Pancreas (tissue), 10 donors: ENCODE measurements around the gene IQSEC1. TPM values are rescaled to one million over a fixed set of nuclear protein-coding genes. Genes with fewer than 3 reads are reported as not detected.

Source experiments
- ATAC-seq, 4 donors: fragments of 200-7000 bp; cut with Tn5 transposase; one replicate each; pipeline versions ENCODE4 v1.8.0 to v1.9.1; 2020; ENCODE audit warnings: mild to moderate bottlenecking in 4 of 4, moderate library complexity in 4 of 4
- DNase-seq, 6 donors: peaks; one replicate each; pipeline ENCODE4 v3.0.0-alpha.2; 2020
- FAIRE-seq: peaks from 2 replicates; lab custom pipeline; 2012; peaks lifted over from hg19 to GRCh38; lab: Jason Lieb, UNC
- H3K27ac ChIP-seq, 4 donors: fragments of 200-600 bp; sonication (generic); 1 replicate in 3 of 4; 2 replicates in 1 of 4; pipeline versions ENCODE4 v1.5.0 to v1.8.0; 2020
- H3K27me3 ChIP-seq, 4 donors: fragments of 200-600 bp; one replicate each; pipeline ENCODE4 v1.8.0; 2021
- H3K36me3 ChIP-seq, 3 donors: fragments of 200-600 bp; sonication (generic) in 1 of 3; one replicate each; pipeline versions ENCODE4 v1.5.0 to v1.8.0; 2020 to 2021
- H3K4me1 ChIP-seq, 3 donors: fragments of 200-600 bp; one replicate each; pipeline ENCODE4 v1.8.0; 2021
- H3K4me3 ChIP-seq, 4 donors: fragments of 200-600 bp; sonication (generic) in 2 of 4; one replicate each; pipeline versions ENCODE4 v1.5.0 to v1.8.0; 2020 to 2021
- H3K9me3 ChIP-seq, 4 donors: fragments of 200-600 bp; one replicate each; pipeline ENCODE4 v1.8.0; 2021
- WGBS, 2 donors: extraction: QIAGEN DNeasy Blood & Tissue Kit; methylation state at CpG; one replicate each; pipeline ENCODE4 v1.1.7; 2013; 5-methylcytosine and 5-hydroxymethylcytosine counted together
- intact Hi-C, 3 donors: fragments of 100-400 bp; cut with DNase I; formaldehyde crosslinking; loops; one replicate each; pipeline versions ENCODE4 v1.11.1 to v1.14.2; 2022
- polyA plus RNA-seq, 2 donors: library from polyadenylated mRNA; stranded (reverse); fragments of 200-250 nt; gene quantifications; one replicate each; pipeline ENCODE4 v1.2.3, GENCODE V29; 2013
- total RNA-seq, 6 donors: library from RNA; stranded (reverse); fragmentation: NEBNext Ultra II Directional in 4 of 6; extraction: Animal tissue kit (Norgen Biotek cat#: 25700) in 4 of 6; gene quantifications; one replicate each; pipeline versions ENCODE4 v1.2.1 to v1.2.4, GENCODE V29; 2021 to 2023
- TF ChIP-seq, protein P1 (sequence below), 4 donors: fragments of 200-600 bp; sonication (generic) in 3 of 4; IDR thresholded peaks; one replicate each; pipeline versions ENCODE4 v1.5.0 to v1.8.0; 2021; ENCODE audit warnings: antibody characterized with exemption in 4 of 4
- donor health status: healthy with polysubstance abuse.
- donor health status: DM: no; HTN: no; CAD: no; lungs with moderate emphysema.
- donor health status: DM: no; HTN: no; CAD: no.
- donor health status: control.
- donor health status: control.
- donor health status: Bipolar disorder and iron deficiency.
- donor health status: DM: yes; HTN: yes; CAD: no.
- donor health status: DM: no; HTN: no; CAD: no.
- donor health status: DM: no; HTN: no; CAD: no.
- donor health status: DM: yes; HTN: yes; CAD: no.

The IQSEC1 gene
- total and polyA plus RNA-seq, 8 donors, result 15.0 to 27.9 (median 23.1) TPM

DNA sequence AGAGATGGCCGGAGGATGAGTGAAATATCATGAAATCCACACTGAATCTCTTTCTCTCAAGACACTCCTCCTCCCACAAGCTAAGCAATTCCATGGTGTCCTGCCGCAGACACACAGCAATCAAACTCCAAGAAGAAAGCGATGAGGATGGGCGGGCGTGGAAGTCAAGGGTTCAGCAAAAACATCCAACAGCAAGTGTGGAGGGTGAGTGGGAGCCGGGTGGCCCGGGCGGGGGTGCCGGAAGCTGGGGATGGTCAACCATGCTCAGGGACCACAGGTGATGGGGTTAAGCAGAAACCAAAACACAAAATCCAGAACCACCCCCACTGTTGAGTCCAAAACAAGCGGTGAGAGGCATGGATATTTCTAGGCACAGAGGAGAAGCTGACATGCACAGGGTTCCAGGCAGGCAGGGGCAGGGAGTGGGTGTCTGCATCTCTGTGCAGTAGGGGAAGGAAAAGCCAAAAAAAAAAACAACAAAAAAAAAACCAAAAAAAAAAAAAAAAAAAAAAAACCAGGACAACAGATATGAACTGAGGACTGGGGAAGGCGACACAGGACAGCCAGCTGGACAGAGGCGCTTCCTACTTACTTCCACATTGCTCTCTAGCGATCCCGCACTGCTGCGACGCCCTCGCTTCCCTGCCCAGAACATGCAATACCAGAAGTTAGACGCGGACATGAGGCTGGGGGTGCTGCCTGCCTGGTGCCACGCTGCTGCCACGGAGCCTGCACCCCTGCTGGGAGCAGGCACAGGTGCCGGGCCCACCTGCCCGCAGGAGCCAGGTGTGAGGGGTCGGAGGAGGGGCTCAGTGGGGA is 170.8 kb downstream of the IQSEC1 start:
- Histone ChIP-seq H3K27ac (no peak overlapping the region), H3K27me3 (no peaks in the 10 kb centered on the region), H3K4me3 (no peak overlapping the region), H3K36me3 (peaks cover 0 to 32% (median 0%) of the 10 kb centered on the region in 3 donors), H3K9me3 (no peaks in the 10 kb centered on the region), H3K4me1 (no peaks in the 10 kb centered on the region)
- intact Hi-C loops, result no loop called here
- peak in 1 of 6 donors; percentile 12 for DNase-seq
- TF ChIP-seq, protein P1, sequence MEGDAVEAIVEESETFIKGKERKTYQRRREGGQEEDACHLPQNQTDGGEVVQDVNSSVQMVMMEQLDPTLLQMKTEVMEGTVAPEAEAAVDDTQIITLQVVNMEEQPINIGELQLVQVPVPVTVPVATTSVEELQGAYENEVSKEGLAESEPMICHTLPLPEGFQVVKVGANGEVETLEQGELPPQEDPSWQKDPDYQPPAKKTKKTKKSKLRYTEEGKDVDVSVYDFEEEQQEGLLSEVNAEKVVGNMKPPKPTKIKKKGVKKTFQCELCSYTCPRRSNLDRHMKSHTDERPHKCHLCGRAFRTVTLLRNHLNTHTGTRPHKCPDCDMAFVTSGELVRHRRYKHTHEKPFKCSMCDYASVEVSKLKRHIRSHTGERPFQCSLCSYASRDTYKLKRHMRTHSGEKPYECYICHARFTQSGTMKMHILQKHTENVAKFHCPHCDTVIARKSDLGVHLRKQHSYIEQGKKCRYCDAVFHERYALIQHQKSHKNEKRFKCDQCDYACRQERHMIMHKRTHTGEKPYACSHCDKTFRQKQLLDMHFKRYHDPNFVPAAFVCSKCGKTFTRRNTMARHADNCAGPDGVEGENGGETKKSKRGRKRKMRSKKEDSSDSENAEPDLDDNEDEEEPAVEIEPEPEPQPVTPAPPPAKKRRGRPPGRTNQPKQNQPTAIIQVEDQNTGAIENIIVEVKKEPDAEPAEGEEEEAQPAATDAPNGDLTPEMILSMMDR (IDR thresholded peaks at IDR 0.05), result no peak
- ATAC-seq, result no peak
- WGBS, 2 donors, result 94% methylated on average over 24 of the region's 24 CpGs
- FAIRE-seq, result no peak

DNA sequence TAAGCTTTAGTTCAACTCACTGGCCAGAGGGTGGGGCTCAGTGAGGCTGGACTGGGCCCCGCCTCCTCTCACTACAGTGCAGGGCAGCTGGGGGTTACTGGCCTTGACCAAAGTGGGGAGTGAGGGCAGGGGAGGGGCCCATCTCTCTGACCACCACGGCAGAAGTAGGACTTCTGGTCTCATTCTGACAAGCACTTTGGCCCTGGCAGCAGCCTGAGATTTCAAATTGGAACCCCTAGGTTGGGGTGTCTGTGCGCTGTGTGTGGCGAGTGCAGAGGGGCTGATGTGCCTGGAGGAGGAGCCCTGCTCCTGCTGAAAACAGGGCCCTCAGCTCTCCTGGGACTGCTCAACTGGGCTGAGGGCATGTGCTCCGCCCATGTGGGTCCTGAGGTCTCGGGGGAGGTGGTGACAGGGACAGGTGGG is 171.6 kb downstream of the IQSEC1 start:
- ATAC-seq (no peak), FAIRE-seq (no peak), DNase-seq (peak in 1 of 6 donors; percentile 10)
- H3K9me3 ChIP-seq, result no peaks in the 10 kb centered on the region
- intact Hi-C loops, result no loop called here
- H3K4me3 ChIP-seq, result no peak overlapping the region
- peaks cover 0 to 25% (median 0%) of the 10 kb centered on the region in 3 donors for H3K36me3 ChIP-seq
- 80 to 83% methylated on average over 6 of the region's 6 CpGs for WGBS, 2 donors
- TF ChIP-seq, protein P1 (IDR thresholded peaks at IDR 0.05), result no peak
- H3K27ac ChIP-seq, result no peak overlapping the region
- no peaks in the 10 kb centered on the region for H3K4me1 ChIP-seq
- no peaks in the 10 kb centered on the region for H3K27me3 ChIP-seq

DNA sequence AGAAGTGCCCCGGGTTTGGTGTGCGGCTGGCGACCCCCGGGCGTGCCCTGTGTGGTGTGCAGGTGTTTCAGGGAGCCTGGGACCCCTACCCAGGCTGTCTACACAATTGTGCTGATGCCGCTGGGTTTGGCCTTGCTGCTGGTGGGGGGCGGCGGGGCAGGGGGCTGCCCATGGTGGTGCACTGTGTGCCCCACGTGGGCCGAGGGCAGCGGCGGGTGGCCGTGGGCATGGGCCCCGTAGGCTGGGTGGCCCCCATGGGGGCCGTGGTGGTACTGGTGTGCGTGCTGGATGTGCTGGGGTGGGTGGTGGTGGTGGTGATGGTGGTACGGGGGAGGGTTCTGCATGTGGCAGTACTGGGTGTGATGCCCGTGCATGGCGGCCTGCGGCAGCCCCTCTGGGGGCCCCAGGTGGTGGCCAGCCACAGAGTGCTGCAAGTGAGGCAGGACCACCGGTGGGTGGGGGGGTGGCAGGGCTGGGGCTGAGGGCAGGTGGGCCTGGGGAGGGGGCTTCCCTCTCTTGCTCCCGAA is 172.3 kb downstream of the IQSEC1 start:
- H3K9me3 ChIP-seq, result no peaks in the 10 kb centered on the region
- no peak for ATAC-seq
- TF ChIP-seq, protein P1 (IDR thresholded peaks at IDR 0.05), result no peak
- H3K4me3 ChIP-seq, result no peak overlapping the region
- H3K27me3 ChIP-seq, result no peaks in the 10 kb centered on the region
- no peak for FAIRE-seq
- WGBS, 2 donors, result 94 to 95% methylated on average over 22 of the region's 22 CpGs
- peaks cover 0 to 18% (median 0%) of the 10 kb centered on the region in 3 donors for H3K36me3 ChIP-seq
- intact Hi-C loops, result no loop called here
- H3K27ac ChIP-seq, result no peak overlapping the region
- H3K4me1 ChIP-seq, result no peaks in the 10 kb centered on the region
- peak in 1 of 6 donors; percentile 9 for DNase-seq

DNA sequence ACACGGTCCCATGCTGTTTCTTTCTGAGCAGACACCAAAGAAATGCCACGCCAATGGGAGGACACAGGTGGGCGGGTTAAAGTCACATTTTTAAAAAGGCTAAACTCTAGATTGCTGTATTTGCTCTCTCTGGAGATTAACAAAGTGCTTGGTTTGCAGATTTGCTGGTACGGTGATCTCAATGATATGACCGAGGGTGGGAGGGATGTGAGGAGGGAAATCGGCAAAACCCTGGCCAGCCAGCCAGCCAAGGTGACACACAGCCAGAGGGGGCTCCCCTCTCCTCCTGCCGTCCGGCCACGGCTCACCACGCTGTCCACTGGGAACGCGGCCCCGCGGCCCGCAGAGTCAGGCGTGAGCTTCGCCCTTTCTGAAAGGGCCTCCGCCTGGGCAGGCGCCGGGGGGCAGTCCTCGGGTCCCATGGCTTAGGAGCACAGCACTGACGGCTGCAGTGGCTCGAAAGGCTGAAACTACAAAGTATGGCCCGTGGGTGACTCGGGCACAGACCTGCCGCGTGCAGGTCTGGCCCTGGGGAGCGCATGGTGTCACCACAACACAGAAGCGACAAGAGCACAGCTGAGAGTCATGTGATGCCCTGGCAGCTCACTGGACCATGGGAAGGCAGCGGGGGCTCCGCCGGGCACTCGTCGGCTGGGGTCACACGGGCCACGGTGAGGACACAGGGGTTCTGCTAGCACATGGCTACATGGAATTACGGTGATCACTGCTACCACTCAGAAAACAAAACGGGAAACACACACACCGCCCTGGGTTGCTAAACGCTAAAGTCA is 174.1 kb downstream of the IQSEC1 start:
- Histone ChIP-seq H3K27ac (no peak overlapping the region), H3K36me3 (peaks cover 0 to 9% (median 0%) of the 10 kb centered on the region in 3 donors), H3K9me3 (no peaks in the 10 kb centered on the region), H3K4me1 (no peaks in the 10 kb centered on the region), H3K27me3 (no peaks in the 10 kb centered on the region), H3K4me3 (no peak overlapping the region)
- intact Hi-C loops, result no loop called here
- 92% methylated on average over 40 of the region's 40 CpGs for WGBS, 2 donors
- FAIRE-seq (no peak), ATAC-seq (peak in 1 of 4 donors; percentile 3), DNase-seq (peak in 1 of 6 donors; percentile 12)
- TF ChIP-seq, protein P1 (IDR thresholded peaks at IDR 0.05), result no peak
